KMS-11 (cell line): ENCODE measurements around the gene NT5C1A.

ENCODE experiments used
- H2AFZ ChIP-seq: fragments of 200-600 bp; sonication (generic); 2 replicates; pipeline ENCODE4 v1.6.1; 2016; ENCODE audit warnings: antibody characterized with exemption, mixed run types, low read depth
- H3K27ac ChIP-seq: fragments of 200-600 bp; sonication (generic); 2 replicates; pipeline ENCODE4 v1.6.1; 2016; ENCODE audit warnings: mild to moderate bottlenecking, mixed run types
- H3K27me3 ChIP-seq: fragments of 200-600 bp; sonication (generic); 2 replicates; pipeline ENCODE4 v1.6.1; 2017; ENCODE audit warnings: mild to moderate bottlenecking, low read depth, mixed run types, moderate library complexity; ENCODE audit not compliant: insufficient read depth
- H3K36me3 ChIP-seq: fragments of 200-600 bp; sonication (generic); 2 replicates; pipeline ENCODE4 v1.6.1; 2017; ENCODE audit warnings: mild to moderate bottlenecking, mixed run types; ENCODE audit not compliant: insufficient read depth
- H3K4me1 ChIP-seq: fragments of 200-600 bp; sonication (generic); 2 replicates; pipeline ENCODE4 v1.6.1; 2016; ENCODE audit warnings: mild to moderate bottlenecking, low read depth, mixed run types; ENCODE audit not compliant: poor library complexity, severe bottlenecking
- H3K4me2 ChIP-seq: fragments of 200-600 bp; sonication (generic); 2 replicates; pipeline ENCODE4 v1.7.0; 2016; ENCODE audit warnings: mild to moderate bottlenecking, mixed run types
- H3K4me3 ChIP-seq: fragments of 200-600 bp; sonication (generic); IDR thresholded peaks from 2 replicates; pipeline ENCODE4 v1.6.1; 2017; ENCODE audit warnings: low read depth, low read length, mixed read lengths; ENCODE audit not compliant: insufficient read depth
- H3K79me2 ChIP-seq: fragments of 200-600 bp; sonication (generic); 2 replicates; pipeline ENCODE4 v1.6.1; 2016; ENCODE audit warnings: low read depth, mixed run types; ENCODE audit not compliant: insufficient read depth
- H3K9ac ChIP-seq: fragments of 200-600 bp; sonication (generic); 2 replicates; pipeline ENCODE4 v1.6.1; 2016; ENCODE audit warnings: mild to moderate bottlenecking, mixed run types
- H4K20me1 ChIP-seq: fragments of 200-600 bp; sonication (generic); 2 replicates; pipeline ENCODE4 v1.6.1; 2016; ENCODE audit warnings: mild to moderate bottlenecking, mixed run types; ENCODE audit not compliant: insufficient read depth
- TF ChIP-seq, protein P1 (sequence below): fragments of 200-600 bp; sonication (generic); conservative IDR thresholded peaks from 2 replicates; pipeline ENCODE4 v1.6.1; 2017; ENCODE audit warnings: low read depth, mild to moderate bottlenecking, antibody characterized with exemption, low read length, moderate library complexity, mixed read lengths

NT5C1A gene

DNA sequence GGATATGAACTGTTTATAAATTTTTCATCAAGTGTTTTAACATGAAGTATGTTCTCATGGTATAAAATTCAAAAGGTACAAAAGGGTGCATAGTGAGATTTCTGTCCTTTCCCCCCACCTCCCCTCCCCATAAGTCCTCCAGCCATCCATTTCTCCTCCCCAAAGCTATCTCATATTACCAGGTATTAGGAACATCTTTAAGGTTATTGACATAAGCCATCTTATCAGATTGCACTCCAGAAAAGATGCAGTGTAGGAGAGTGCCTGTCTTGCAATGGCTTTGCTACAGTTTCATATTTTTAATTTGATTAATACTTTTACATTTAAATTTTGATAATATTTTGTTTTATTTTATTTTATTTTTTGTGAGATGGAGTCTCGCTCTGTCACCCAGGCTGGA lies 32.9 kb upstream of the NT5C1A start:
- no peaks in the 10 kb centered on the region for H3K27me3 ChIP-seq
- H3K9ac ChIP-seq, result no peak overlapping the region
- TF ChIP-seq, protein P1, sequence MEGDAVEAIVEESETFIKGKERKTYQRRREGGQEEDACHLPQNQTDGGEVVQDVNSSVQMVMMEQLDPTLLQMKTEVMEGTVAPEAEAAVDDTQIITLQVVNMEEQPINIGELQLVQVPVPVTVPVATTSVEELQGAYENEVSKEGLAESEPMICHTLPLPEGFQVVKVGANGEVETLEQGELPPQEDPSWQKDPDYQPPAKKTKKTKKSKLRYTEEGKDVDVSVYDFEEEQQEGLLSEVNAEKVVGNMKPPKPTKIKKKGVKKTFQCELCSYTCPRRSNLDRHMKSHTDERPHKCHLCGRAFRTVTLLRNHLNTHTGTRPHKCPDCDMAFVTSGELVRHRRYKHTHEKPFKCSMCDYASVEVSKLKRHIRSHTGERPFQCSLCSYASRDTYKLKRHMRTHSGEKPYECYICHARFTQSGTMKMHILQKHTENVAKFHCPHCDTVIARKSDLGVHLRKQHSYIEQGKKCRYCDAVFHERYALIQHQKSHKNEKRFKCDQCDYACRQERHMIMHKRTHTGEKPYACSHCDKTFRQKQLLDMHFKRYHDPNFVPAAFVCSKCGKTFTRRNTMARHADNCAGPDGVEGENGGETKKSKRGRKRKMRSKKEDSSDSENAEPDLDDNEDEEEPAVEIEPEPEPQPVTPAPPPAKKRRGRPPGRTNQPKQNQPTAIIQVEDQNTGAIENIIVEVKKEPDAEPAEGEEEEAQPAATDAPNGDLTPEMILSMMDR, result no peak
- no peak overlapping the region for H3K4me2 ChIP-seq
- H3K36me3 ChIP-seq, result no peaks in the 10 kb centered on the region
- peaks cover 8% of the 10 kb centered on the region for H3K4me1 ChIP-seq
- no peaks in the 10 kb centered on the region for H4K20me1 ChIP-seq
- no peaks in the 10 kb centered on the region for H3K79me2 ChIP-seq
- H3K27ac ChIP-seq, result no peak overlapping the region
- H2AFZ ChIP-seq, result no peak overlapping the region
- H3K4me3 ChIP-seq, result no peak overlapping the region

DNA sequence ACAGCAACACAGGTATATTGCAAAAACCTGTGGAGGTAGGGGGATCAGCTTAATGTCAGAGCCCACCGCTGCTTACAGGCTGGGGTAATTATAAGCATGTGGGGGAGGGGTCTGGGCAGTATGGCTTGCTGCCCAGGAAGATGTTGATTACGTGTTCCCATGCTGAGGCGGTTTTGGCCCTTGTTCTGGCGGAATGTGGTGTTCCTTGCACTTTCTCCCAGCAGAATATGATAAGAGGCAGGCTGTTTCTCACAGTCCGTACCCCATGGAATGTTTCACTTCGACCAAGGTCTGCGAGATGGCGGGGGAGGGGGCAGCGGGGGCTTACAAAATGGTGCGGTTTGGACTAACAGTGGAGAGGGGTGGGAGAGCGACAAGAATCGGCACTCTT lies 29.1 kb upstream of the NT5C1A start:
- TF ChIP-seq, protein P1, result no peak
- no peaks in the 10 kb centered on the region for H4K20me1 ChIP-seq
- H3K4me3 ChIP-seq, result no peak overlapping the region
- peaks cover 11% of the 10 kb centered on the region for H3K4me1 ChIP-seq
- H3K9ac ChIP-seq, result no peak overlapping the region
- H3K4me2 ChIP-seq, result no peak overlapping the region
- H2AFZ ChIP-seq, result no peak overlapping the region
- H3K79me2 ChIP-seq, result no peaks in the 10 kb centered on the region
- H3K27me3 ChIP-seq, result no peaks in the 10 kb centered on the region
- H3K27ac ChIP-seq, result no peak overlapping the region
- no peaks in the 10 kb centered on the region for H3K36me3 ChIP-seq

DNA sequence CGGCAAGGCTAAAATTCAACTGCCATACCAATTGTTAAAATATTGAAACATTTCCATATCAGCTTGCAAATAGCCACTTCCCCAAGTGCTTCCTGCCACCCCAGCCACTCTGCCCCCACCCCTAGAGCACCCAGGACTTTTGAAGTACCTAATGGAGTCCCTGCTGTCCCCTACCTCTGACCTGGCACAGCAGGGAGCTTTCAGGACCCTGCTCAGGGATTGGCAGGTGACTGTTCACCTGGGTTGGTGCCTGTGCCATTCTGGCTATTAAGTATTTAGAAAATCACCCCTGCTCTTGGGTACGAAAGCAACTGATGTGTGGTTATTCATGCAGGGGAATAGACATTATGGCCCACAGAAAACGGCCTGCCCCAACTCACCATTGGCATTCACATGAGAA lies 28.4 kb upstream of the NT5C1A start:
- no peaks in the 10 kb centered on the region for H4K20me1 ChIP-seq
- no peaks in the 10 kb centered on the region for H3K36me3 ChIP-seq
- no peaks in the 10 kb centered on the region for H3K27me3 ChIP-seq
- H3K4me2 ChIP-seq, result no peak overlapping the region
- H3K4me1 ChIP-seq, result peaks cover 18% of the 10 kb centered on the region
- TF ChIP-seq, protein P1, result no peak
- no peak overlapping the region for H3K4me3 ChIP-seq
- no peaks in the 10 kb centered on the region for H3K79me2 ChIP-seq
- H2AFZ ChIP-seq, result no peak overlapping the region
- no peak overlapping the region for H3K9ac ChIP-seq
- H3K27ac ChIP-seq, result no peak overlapping the region

DNA sequence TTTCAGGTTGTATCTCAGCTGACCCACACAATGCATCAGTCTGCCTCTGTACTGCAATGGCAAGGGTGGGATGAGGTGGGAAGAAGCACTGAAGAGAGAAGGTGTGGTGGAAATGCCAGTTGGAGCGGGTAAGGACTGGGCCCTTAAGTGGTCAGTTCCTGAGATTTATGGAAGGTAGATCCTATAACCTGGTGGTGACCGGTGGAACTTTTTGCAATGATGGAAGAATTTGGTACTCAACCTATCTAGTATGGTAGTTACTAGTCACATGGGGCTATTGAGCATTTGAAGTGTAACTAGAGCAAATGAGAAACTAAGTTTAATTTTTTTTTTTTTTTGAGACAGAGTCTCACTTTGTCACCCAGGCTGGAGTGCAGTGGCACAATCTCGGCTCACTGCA lies 27.5 kb upstream of the NT5C1A start:
- TF ChIP-seq, protein P1, result no peak
- H3K27ac ChIP-seq, result no peak overlapping the region
- H3K27me3 ChIP-seq, result no peaks in the 10 kb centered on the region
- H3K9ac ChIP-seq, result no peak overlapping the region
- H3K4me2 ChIP-seq, result no peak overlapping the region
- H3K4me1 ChIP-seq, result peaks cover 27% of the 10 kb centered on the region
- no peak overlapping the region for H2AFZ ChIP-seq
- H3K36me3 ChIP-seq, result no peaks in the 10 kb centered on the region
- no peak overlapping the region for H3K4me3 ChIP-seq
- H3K79me2 ChIP-seq, result no peaks in the 10 kb centered on the region
- H4K20me1 ChIP-seq, result no peaks in the 10 kb centered on the region
